Transverse colon (tissue), 4 donors: Measurements from ENCODE around the gene DAB2IP. TPM values are rescaled to one million over a fixed set of nuclear protein-coding genes. Genes with fewer than 3 reads are reported as not detected.

Source experiments
- DNase-seq: peaks from one replicate; pipeline ENCODE4 v3.0.0-alpha.2; 2019
- H3K27ac ChIP-seq, 4 donors: fragments of 200-600 bp; sonication (generic); 2 replicates each; pipeline ENCODE4 v1.5.1; 2016 to 2018; ENCODE audit warnings: inconsistent platforms in 4 of 4
- H3K27me3 ChIP-seq: fragments of 200-600 bp; sonication (generic); 2 replicates; pipeline ENCODE4 v1.5.1; 2017; ENCODE audit warnings: inconsistent platforms
- H3K36me3 ChIP-seq, 4 donors: fragments of 200-600 bp; sonication (generic); 2 replicates each; pipeline ENCODE4 v1.5.1; 2017 to 2019; ENCODE audit warnings: inconsistent platforms in 4 of 4
- H3K4me1 ChIP-seq, 4 donors: fragments of 200-600 bp; sonication (generic); 2 replicates each; pipeline ENCODE4 v1.5.1; 2017 to 2020; ENCODE audit warnings: inconsistent platforms in 4 of 4
- H3K4me3 ChIP-seq, 4 donors: fragments of 200-600 bp; sonication (generic); 1 replicate in 1 of 4; 2 replicates in 3 of 4; pipeline versions ENCODE4 v1.5.1 to v1.6.1; 2017 to 2019; ENCODE audit warnings: inconsistent platforms in 4 of 4
- H3K9me3 ChIP-seq, 2 donors: fragments of 200-600 bp; sonication (generic); 2 replicates each; pipeline ENCODE4 v1.5.1; 2017 to 2019; ENCODE audit warnings: inconsistent platforms in 2 of 2
- EP300 ChIP-seq: sonication (generic); formaldehyde crosslinking; IDR thresholded peaks from one replicate; pipeline ENCODE4 v1.6.1; 2017; ENCODE audit warnings: antibody characterized with exemption, low read depth
- POLR2A ChIP-seq: fragments of 450-650 bp; IDR thresholded peaks from one replicate; pipeline ENCODE4 v1.6.1; 2016; ENCODE audit warnings: antibody characterized with exemption, mild to moderate bottlenecking, moderate library complexity
- POLR2AphosphoS5 ChIP-seq, 3 donors: sonication (generic); formaldehyde crosslinking; IDR thresholded peaks; one replicate each; pipeline ENCODE4 v1.6.1; 2016; ENCODE audit warnings: antibody characterized with exemption in 3 of 3
- WGBS, 2 donors: methylation state at CpG; one replicate each; pipeline ENCODE4 v1.1.5; 2018; ENCODE audit warnings: low coverage in 1 of 2; 5-methylcytosine and 5-hydroxymethylcytosine counted together
- in situ Hi-C, 4 donors: fragments of 200-750 bp; cut with MboI; loops; one replicate each; pipeline versions ENCODE4 v1.15.0 to v1.15.1; 2017; ENCODE audit warnings: low sequenced_read_pairs in 3 of 4, low pct_ligation_motif_present in 1 of 4, low pct_unique_long_range_greater_than_20kb in 1 of 4
- intact Hi-C: fragments of 100-400 bp; cut with DNase I; formaldehyde crosslinking; loops from one replicate; pipeline ENCODE4 v1.15.1; 2023; ENCODE audit warnings: low total_unique reads
- total RNA-seq, 4 donors: library from RNA; depleted of rRNA; stranded (reverse); fragments of >200 nt; gene quantifications; one replicate each; pipeline ENCODE4 v1.1.0, GENCODE V29; 2016
- TF ChIP-seq, protein P1 (sequence below), 5 experiments: fragments of 200-600 bp in 3 of 5; fragments of 450-650 bp in 2 of 5; sonication (generic) in 3 of 5; IDR thresholded peaks; 1 replicate in 2 of 5; 2 replicates in 3 of 5; pipeline ENCODE4 v1.5.1; 2016 to 2017; ENCODE audit warnings: antibody characterized with exemption in 5 of 5, inconsistent platforms in 3 of 5, mild to moderate bottlenecking in 2 of 5, moderate library complexity in 1 of 5

Gene DAB2IP
- total RNA-seq, 4 donors from 2014 or later = 84.2 to 159 (median 90.7) TPM

DNA sequence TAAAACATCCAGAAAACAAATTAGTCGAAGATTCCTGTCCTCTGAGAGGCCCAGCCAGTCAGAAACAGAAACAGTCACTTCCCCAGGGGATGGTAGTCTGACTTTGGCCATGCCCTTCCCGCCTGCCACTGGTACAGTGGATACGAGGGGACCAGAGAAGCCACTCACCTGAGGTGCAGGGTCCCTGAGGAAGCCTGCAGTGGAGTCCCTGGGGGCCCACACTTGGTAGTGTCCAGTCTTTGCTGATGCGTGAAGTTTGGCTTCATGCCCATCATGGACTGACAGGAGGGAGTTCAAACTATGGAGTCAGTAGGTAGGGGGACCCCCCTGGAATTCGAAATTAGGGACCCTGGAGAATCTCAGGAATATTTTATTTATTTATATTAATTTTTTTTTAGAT lies 147.5 kb downstream of the DAB2IP start:
- Histone ChIP-seq H3K36me3 (no peaks in the 10 kb centered on the region), H3K4me1 (no peaks in the 10 kb centered on the region), H3K9me3 (no peaks in the 10 kb centered on the region), H3K27me3 (no peaks in the 10 kb centered on the region), H3K4me3 (no peak overlapping the region), H3K27ac (no peak overlapping the region)
- TF ChIP-seq EP300 (no peak), POLR2AphosphoS5 (IDR thresholded peaks at IDR 0.05) (no peak), POLR2A (no peak)
- TF ChIP-seq, protein P1, sequence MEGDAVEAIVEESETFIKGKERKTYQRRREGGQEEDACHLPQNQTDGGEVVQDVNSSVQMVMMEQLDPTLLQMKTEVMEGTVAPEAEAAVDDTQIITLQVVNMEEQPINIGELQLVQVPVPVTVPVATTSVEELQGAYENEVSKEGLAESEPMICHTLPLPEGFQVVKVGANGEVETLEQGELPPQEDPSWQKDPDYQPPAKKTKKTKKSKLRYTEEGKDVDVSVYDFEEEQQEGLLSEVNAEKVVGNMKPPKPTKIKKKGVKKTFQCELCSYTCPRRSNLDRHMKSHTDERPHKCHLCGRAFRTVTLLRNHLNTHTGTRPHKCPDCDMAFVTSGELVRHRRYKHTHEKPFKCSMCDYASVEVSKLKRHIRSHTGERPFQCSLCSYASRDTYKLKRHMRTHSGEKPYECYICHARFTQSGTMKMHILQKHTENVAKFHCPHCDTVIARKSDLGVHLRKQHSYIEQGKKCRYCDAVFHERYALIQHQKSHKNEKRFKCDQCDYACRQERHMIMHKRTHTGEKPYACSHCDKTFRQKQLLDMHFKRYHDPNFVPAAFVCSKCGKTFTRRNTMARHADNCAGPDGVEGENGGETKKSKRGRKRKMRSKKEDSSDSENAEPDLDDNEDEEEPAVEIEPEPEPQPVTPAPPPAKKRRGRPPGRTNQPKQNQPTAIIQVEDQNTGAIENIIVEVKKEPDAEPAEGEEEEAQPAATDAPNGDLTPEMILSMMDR (IDR thresholded peaks at IDR 0.05) = no peak
- in situ Hi-C loops = no loop called here
- DNase-seq = no peak
- WGBS, 2 donors = 70% methylated on average over 3 to 5 of the region's 5 CpGs
- intact Hi-C loops = no loop called here

DNA sequence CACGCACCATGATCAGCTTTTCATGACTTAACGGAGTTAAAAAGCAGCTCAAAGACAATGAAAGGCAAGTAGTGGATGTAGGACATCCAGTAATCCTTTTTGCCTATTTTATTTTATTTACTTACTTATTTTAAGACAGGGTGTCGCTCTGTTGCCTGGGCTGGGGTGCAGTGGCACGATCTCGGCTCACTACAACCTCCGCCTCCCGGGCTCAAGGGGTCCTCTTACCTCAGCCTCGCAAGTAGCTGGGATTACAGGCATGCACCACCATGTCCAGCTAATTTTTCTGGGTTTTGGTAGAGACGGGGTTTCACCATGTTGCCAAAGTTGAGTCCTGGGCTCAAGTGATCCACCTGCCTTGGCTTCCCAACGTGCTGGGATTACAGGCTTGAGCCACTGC lies 148.9 kb downstream of the DAB2IP start:
- intact Hi-C loops = no loop called here
- in situ Hi-C loops = loop anchor here in 1 of 4 donors (25.0 kb wide), 1 partner anchor 187 kb away; no protein-coding TSS in a partner anchor
- Histone ChIP-seq H3K27me3 (no peaks in the 10 kb centered on the region), H3K4me3 (no peak overlapping the region), H3K36me3 (no peaks in the 10 kb centered on the region), H3K4me1 (no peaks in the 10 kb centered on the region), H3K9me3 (peaks cover 0 to 3% of the 10 kb centered on the region in 2 donors), H3K27ac (no peak overlapping the region)
- DNase-seq = no peak
- TF ChIP-seq POLR2AphosphoS5 (IDR thresholded peaks at IDR 0.05) (no peak), EP300 (no peak), POLR2A (no peak)
- TF ChIP-seq, protein P1 (IDR thresholded peaks at IDR 0.05) = no peak
- WGBS, 2 donors = 77 to 86% methylated on average over 5 to 10 of the region's 10 CpGs

DNA sequence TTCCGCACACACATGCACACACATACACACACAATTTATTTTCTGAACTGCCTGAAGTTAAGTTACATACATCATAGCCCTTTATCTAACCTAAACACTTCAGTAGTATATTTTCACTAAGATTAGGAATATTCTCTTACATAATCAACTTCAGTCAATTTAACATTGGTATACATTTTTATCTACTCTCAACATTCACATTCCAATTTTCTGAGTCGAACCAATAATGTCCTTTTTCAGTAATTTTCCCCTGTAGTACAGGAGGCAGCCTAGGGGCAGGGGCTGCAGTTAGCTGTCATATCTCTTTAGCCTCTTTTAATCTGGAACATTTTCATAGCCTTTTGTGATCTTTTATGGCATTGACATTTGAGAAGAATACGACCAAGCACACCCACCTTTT lies 150.1 kb downstream of the DAB2IP start:
- intact Hi-C loops = no loop called here
- Histone ChIP-seq H3K27ac (no peak overlapping the region), H3K4me1 (no peaks in the 10 kb centered on the region), H3K36me3 (no peaks in the 10 kb centered on the region), H3K9me3 (peaks cover 0 to 3% of the 10 kb centered on the region in 2 donors), H3K27me3 (no peaks in the 10 kb centered on the region), H3K4me3 (no peak overlapping the region)
- in situ Hi-C loops = loop anchor here in 1 of 4 donors (25.0 kb wide), 1 partner anchor 186 kb away; no protein-coding TSS in a partner anchor
- no peak for DNase-seq
- 52 to 73% methylated on average over 3 of the region's 3 CpGs for WGBS, 2 donors
- TF ChIP-seq POLR2A = no peak
- TF ChIP-seq, protein P1 (IDR thresholded peaks at IDR 0.05) = no peak
- no peak for TF ChIP-seq POLR2AphosphoS5 (IDR thresholded peaks at IDR 0.05)
- TF ChIP-seq EP300 = no peak

DNA sequence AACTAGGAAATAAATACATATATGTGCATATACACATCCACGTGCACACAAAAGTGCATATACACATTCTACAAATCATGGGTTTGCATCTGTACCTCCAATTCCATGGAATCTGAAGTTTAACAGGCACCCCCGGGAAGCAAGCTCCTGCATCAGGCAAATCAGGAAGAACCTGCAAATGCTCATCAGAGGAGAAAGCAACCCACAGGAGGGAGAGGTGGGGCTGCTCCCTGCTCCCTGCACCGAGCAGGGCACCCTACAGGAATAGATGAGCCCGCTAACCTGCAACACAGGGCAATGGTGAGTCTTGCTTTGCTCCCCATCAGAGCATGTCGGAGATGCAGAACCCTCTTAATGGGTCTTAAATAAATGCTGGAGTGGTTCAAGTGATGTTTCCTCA lies 151.3 kb downstream of the DAB2IP start:
- Histone ChIP-seq H3K36me3 (no peaks in the 10 kb centered on the region), H3K27ac (no peak overlapping the region), H3K4me3 (no peak overlapping the region), H3K27me3 (no peaks in the 10 kb centered on the region), H3K4me1 (no peaks in the 10 kb centered on the region), H3K9me3 (peaks cover 0 to 3% of the 10 kb centered on the region in 2 donors)
- in situ Hi-C loops (loop anchor here in 1 of 4 donors (25.0 kb wide), 1 partner anchor 185 kb away; no protein-coding TSS in a partner anchor), intact Hi-C loops (no loop called here)
- whole genome bisulfite sequencing, 2 donors = 76 to 85% methylated on average over 3 to 5 of the region's 5 CpGs
- DNase-seq = no peak
- TF ChIP-seq, protein P1 (IDR thresholded peaks at IDR 0.05) = no peak
- no peak for TF ChIP-seq POLR2AphosphoS5 (IDR thresholded peaks at IDR 0.05)
- TF ChIP-seq POLR2A = no peak
- TF ChIP-seq EP300 = no peak
